Measurements from ENCODE around the gene PTPN3. TPM values are rescaled to one million over a fixed set of nuclear protein-coding genes. Genes with fewer than 3 reads are reported as not detected.

The PTPN3 gene
- total RNA-seq, 2 donors from 2014 or later, result 13.2 to 19.5 TPM

- no peak overlapping the region for H3K4me3 ChIP-seq
- intact Hi-C loops (cut with DNase I), result no loop called here
- no peak for TF ChIP-seq POLR2A (IDR thresholded peaks at IDR 0.05)
- no peak for TF ChIP-seq CTCF (IDR thresholded peaks at IDR 0.05)
- peaks cover 0 to 1% of the 10 kb centered on the region in 2 donors for H3K36me3 ChIP-seq (replicated peaks in 1 of 2; ENCODE audit: insufficient read depth in 1 of 2, low read depth in 2 of 2)
- no peaks in the 10 kb centered on the region for H3K9me3 ChIP-seq
- no peaks in the 10 kb centered on the region for H3K27me3 ChIP-seq
- H3K4me1 ChIP-seq, result peaks cover 19% of the 10 kb centered on the region
- 82% methylated on average over 12 of the region's 12 CpGs for whole genome bisulfite sequencing, 2 donors
- H3K27ac ChIP-seq, result no peak overlapping the region
- no peak for ATAC-seq
- DNase-seq, result no peak
Observed at GRCh38 chr9:109466623-109467590, 31.2 kb downstream of the PTPN3 start.

- no peak for DNase-seq
Observed at GRCh38 chr9:109463924-109464625, 34.0 kb downstream of the PTPN3 start.

GRCh38 chr9:109460576-109460975, 37.5 kb downstream of the PTPN3 start:
- Histone ChIP-seq H3K4me3 (no peak overlapping the region), H3K9me3 (no peaks in the 10 kb centered on the region), H3K36me3 (replicated peaks in 1 of 2; ENCODE audit: insufficient read depth in 1 of 2, low read depth in 2 of 2) (peaks cover 0 to 6% of the 10 kb centered on the region in 2 donors), H3K27ac (no peak overlapping the region), H3K4me1 (no peaks in the 10 kb centered on the region), H3K27me3 (no peaks in the 10 kb centered on the region)
- no peak for TF ChIP-seq POLR2A (IDR thresholded peaks at IDR 0.05)
- TF ChIP-seq CTCF (IDR thresholded peaks at IDR 0.05), result no peak
- ATAC-seq, result no peak
- intact Hi-C loops (cut with DNase I), result no loop called here
- no peak for DNase-seq
- WGBS, 2 donors, result 87 to 89% methylated on average over 6 of the region's 6 CpGs

More at GRCh38 chr9:109463924-109464625, 34.0 kb downstream of the PTPN3 start:
- H3K9me3 ChIP-seq, result no peaks in the 10 kb centered on the region
- H3K27ac ChIP-seq, result no peak overlapping the region
- no peak overlapping the region for H3K4me3 ChIP-seq
- H3K36me3 ChIP-seq (replicated peaks in 1 of 2; ENCODE audit: insufficient read depth in 1 of 2, low read depth in 2 of 2), result peaks cover 0 to 1% of the 10 kb centered on the region in 2 donors
- intact Hi-C loops (cut with DNase I), result no loop called here
- ATAC-seq, result no peak
- H3K4me1 ChIP-seq, result no peaks in the 10 kb centered on the region
- 73 to 82% methylated on average over 7 of the region's 7 CpGs for WGBS, 2 donors
- no peaks in the 10 kb centered on the region for H3K27me3 ChIP-seq
- TF ChIP-seq POLR2A (IDR thresholded peaks at IDR 0.05), result no peak
- TF ChIP-seq CTCF (IDR thresholded peaks at IDR 0.05), result no peak

DNA sequence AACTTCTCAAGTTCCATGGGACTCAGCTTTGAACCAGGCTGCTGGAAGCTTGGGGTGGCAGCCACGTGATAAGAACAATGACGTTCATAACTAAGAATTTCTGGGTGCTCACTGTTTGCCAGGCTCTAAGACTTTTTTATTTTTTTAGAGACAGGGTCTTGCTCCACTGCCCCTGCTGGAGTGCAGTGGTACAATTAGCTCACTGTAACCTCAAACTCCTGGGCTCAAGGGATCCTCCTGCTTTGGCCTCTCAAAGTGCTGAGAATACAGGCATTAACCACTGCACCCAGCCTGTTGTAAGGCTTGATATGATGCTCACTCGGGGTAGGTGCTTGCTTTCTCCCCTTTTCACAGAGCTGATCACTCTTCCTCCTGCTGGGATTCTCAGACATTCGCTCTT, 38.7 kb downstream of the PTPN3 start:
- H3K4me1 ChIP-seq, result no peaks in the 10 kb centered on the region
- no peak for ATAC-seq
- intact Hi-C loops (cut with DNase I), result no loop called here
- no peak overlapping the region for H3K4me3 ChIP-seq
- H3K36me3 ChIP-seq (replicated peaks in 1 of 2; ENCODE audit: insufficient read depth in 1 of 2, low read depth in 2 of 2), result peaks cover 0 to 6% of the 10 kb centered on the region in 2 donors
- TF ChIP-seq CTCF (IDR thresholded peaks at IDR 0.05) (no peak), POLR2A (IDR thresholded peaks at IDR 0.05) (no peak)
- DNase-seq, result no peak
- H3K9me3 ChIP-seq, result no peaks in the 10 kb centered on the region
- H3K27ac ChIP-seq, result no peak overlapping the region
- 55 to 76% methylated on average over 4 of the region's 4 CpGs for WGBS, 2 donors
- no peaks in the 10 kb centered on the region for H3K27me3 ChIP-seq
